CD4-positive, alpha-beta T cell treated with Interleukin-12 subunit alpha and Interleukin-12 subunit beta, for 1 hour (primary cell): Measurements from ENCODE around the gene CBS.
"Not testable (repeated sequence)": the region's sequence is repeated elsewhere in the genome, so short reads cannot be mapped to it uniquely, and the experiment has no call there.

Experiments
- DNase-seq: peaks from one replicate; pipeline ENCODE4 v3.0.0-alpha.2; 2020

Gene CBS

GRCh38 chr21:43023175-43023574 is 52.5 kb downstream of the CBS start:
- no peak for DNase-seq

- DNase-seq = no peak
These were observed 53.7 kb downstream of the CBS start for GRCh38 chr21:43021756-43022600.

- no peak for DNase-seq
These were observed 54.4 kb downstream of the CBS start for GRCh38 chr21:43021191-43021590.

GRCh38 chr21:43020771-43021170 is 54.9 kb downstream of the CBS start:
- DNase-seq = no peak

GRCh38 chr21:43020177-43020576 is 55.5 kb downstream of the CBS start:
- no peak for DNase-seq

GRCh38 chr21:43018519-43018918 is 57.1 kb downstream of the CBS start:
- no peak for DNase-seq

- DNase-seq = no peak
These were observed 58.9 kb downstream of the CBS start for GRCh38 chr21:43016728-43017127.

GRCh38 chr21:43015906-43016540 is 59.6 kb downstream of the CBS start:
- no peak for DNase-seq

GRCh38 chr21:43012596-43012995 is 63.0 kb downstream of the CBS start:
- no peak for DNase-seq

- DNase-seq = no peak
These were observed 68.8 kb downstream of the CBS start for GRCh38 chr21:43006874-43007208.

GRCh38 chr21:43006051-43006873 is 69.4 kb downstream of the CBS start:
- DNase-seq = not testable (repeated sequence)

- no peak for DNase-seq
These were observed 70.0 kb downstream of the CBS start for GRCh38 chr21:43005635-43006034.

- no peak for DNase-seq
These were observed 70.7 kb downstream of the CBS start for GRCh38 chr21:43004926-43005325.
